ENCODE measurements around the gene ZNF526. TPM values are rescaled to one million over a fixed set of nuclear protein-coding genes. Genes with fewer than 3 reads are reported as not detected.

Gene ZNF526
- total and polyA plus RNA-seq, 2 donors (not counting 1 experiment from before 2014, with no cell fraction given) = 4.9 to 21.3 TPM

DNA sequence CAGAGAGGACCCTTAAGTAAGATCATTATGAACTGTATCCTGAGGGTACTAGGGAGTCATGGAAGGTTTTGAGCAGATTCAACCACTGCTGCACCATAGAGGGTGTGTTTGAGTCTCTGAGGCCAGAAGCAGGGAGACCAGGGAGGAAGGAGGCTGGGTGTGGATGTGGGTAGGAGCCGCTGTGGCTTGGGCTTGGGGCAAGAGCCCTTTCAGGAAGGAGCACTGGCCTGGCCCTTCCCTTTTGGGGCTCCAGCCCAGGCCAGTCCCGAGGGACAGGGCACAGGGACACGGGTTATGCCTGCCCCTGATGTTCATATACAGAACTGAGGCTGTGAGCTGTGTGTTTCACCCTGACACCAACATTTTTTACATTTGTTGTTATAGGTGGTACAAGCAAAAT is 56.2 kb downstream of the ZNF526 start:
- TF ChIP-seq, protein P1, sequence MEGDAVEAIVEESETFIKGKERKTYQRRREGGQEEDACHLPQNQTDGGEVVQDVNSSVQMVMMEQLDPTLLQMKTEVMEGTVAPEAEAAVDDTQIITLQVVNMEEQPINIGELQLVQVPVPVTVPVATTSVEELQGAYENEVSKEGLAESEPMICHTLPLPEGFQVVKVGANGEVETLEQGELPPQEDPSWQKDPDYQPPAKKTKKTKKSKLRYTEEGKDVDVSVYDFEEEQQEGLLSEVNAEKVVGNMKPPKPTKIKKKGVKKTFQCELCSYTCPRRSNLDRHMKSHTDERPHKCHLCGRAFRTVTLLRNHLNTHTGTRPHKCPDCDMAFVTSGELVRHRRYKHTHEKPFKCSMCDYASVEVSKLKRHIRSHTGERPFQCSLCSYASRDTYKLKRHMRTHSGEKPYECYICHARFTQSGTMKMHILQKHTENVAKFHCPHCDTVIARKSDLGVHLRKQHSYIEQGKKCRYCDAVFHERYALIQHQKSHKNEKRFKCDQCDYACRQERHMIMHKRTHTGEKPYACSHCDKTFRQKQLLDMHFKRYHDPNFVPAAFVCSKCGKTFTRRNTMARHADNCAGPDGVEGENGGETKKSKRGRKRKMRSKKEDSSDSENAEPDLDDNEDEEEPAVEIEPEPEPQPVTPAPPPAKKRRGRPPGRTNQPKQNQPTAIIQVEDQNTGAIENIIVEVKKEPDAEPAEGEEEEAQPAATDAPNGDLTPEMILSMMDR (IDR thresholded peaks at IDR 0.05) = no peak
- TF ChIP-seq EZH2 (IDR thresholded peaks at IDR 0.05; ENCODE audit: borderline replicate concordance, insufficient read depth, low read depth, low read length, poor library complexity, severe bottlenecking) = no peak
- no peak overlapping the region for H3K27ac ChIP-seq (ENCODE audit: low read length in 2 of 2)
- DNase-seq (no peak), ATAC-seq (ENCODE audit: low read depth) (no peak)
- intact Hi-C loops (cut with micrococcal nuclease) = no loop called here
- no peak overlapping the region for H3K4me2 ChIP-seq (replicated peaks; ENCODE audit: low read depth, low read length, poor library complexity, severe bottlenecking)
- no peaks in the 10 kb centered on the region for H3K27me3 ChIP-seq (replicated peaks in 1 of 4; ENCODE audit: control extremely low read depth in 1 of 4, control insufficient read depth in 3 of 4, insufficient read depth in 4 of 4, low read length in 3 of 4)
- H3K4me1 ChIP-seq (ENCODE audit: control insufficient read depth in 2 of 2, insufficient read depth in 2 of 2, low read length in 2 of 2) = peaks cover 17 to 30% of the 10 kb centered on the region in 2 donors
- ChIA-PET CTCF (no interaction called here), POLR2A (no interaction called here)
- H3K4me3 ChIP-seq (ENCODE audit: control extremely low read depth in 1 of 5, extremely low read depth in 1 of 5, insufficient read depth in 1 of 5, low read depth in 2 of 5, low read length in 4 of 5) = no peak overlapping the region
- Mint-ChIP-seq H3K9me3 (ENCODE audit: insufficient read depth) (no peaks in the 10 kb centered on the region), H3K27ac (no peak overlapping the region), H3K4me1 (peaks cover 42% of the 10 kb centered on the region), H3K4me3 (no peak overlapping the region), H3K27me3 (no peaks in the 10 kb centered on the region)
- peaks cover 7% of the 10 kb centered on the region for H4K20me1 ChIP-seq (ENCODE audit: control insufficient read depth, insufficient read depth, low read length, poor library complexity, severe bottlenecking)
- H2AFZ ChIP-seq (ENCODE audit: insufficient read depth, low read depth, low read length, poor library complexity, severe bottlenecking) = no peak overlapping the region
- H3K36me3 ChIP-seq (replicated peaks in 1 of 2; ENCODE audit: control extremely low read depth in 1 of 2, control insufficient read depth in 1 of 2, extremely low read depth in 1 of 2, insufficient read depth in 2 of 2, low read length in 1 of 2) = peaks cover 0 to 30% of the 10 kb centered on the region in 2 experiments
- no peak overlapping the region for H3K9ac ChIP-seq (ENCODE audit: low read length)
- H3K79me2 ChIP-seq (ENCODE audit: control insufficient read depth, insufficient read depth, low read length) = peaks cover 81% of the 10 kb centered on the region
- 61% methylated on average over 3 of the region's 3 CpGs for WGBS (ENCODE audit: insufficient coverage)
- H3K9me3 ChIP-seq (ENCODE audit: control extremely low read depth in 1 of 3, control insufficient read depth in 2 of 3, insufficient read depth in 1 of 3, low read length in 2 of 3) = no peaks in the 10 kb centered on the region

DNA sequence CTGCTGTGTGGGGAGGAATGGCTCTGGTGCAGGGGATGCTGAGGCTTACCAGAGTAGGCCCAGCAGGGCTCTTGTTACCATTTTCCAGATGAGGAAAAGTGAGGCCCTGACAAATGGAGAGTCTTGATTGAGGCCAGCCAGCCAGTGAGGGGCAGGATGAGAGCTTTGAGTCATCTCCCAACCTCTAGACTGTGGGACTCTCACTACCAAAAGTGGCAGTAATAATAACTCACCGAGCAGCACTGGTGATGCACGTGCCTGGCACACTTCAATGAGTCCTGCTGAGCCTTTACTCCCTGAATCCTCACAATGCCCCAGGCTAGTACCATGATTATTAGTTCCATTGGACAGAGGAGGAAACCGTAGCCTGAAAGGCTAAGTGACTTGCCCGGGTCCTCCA is 56.7 kb downstream of the ZNF526 start:
- TF ChIP-seq, protein P1 (IDR thresholded peaks at IDR 0.05) = no peak
- no peak for TF ChIP-seq EZH2 (IDR thresholded peaks at IDR 0.05; ENCODE audit: borderline replicate concordance, insufficient read depth, low read depth, low read length, poor library complexity, severe bottlenecking)
- Mint-ChIP-seq H3K4me1 (peaks cover 38% of the 10 kb centered on the region), H3K27ac (no peak overlapping the region), H3K4me3 (no peak overlapping the region), H3K27me3 (no peaks in the 10 kb centered on the region), H3K9me3 (ENCODE audit: insufficient read depth) (no peaks in the 10 kb centered on the region)
- H3K36me3 ChIP-seq (replicated peaks in 1 of 2; ENCODE audit: control extremely low read depth in 1 of 2, control insufficient read depth in 1 of 2, extremely low read depth in 1 of 2, insufficient read depth in 2 of 2, low read length in 1 of 2) = peaks cover 0 to 30% of the 10 kb centered on the region in 2 experiments
- H3K9me3 ChIP-seq (ENCODE audit: control extremely low read depth in 1 of 3, control insufficient read depth in 2 of 3, insufficient read depth in 1 of 3, low read length in 2 of 3) = no peaks in the 10 kb centered on the region
- no peaks in the 10 kb centered on the region for H3K27me3 ChIP-seq (replicated peaks in 1 of 4; ENCODE audit: control extremely low read depth in 1 of 4, control insufficient read depth in 3 of 4, insufficient read depth in 4 of 4, low read length in 3 of 4)
- H3K27ac ChIP-seq (ENCODE audit: low read length in 2 of 2) = no peak overlapping the region
- H3K79me2 ChIP-seq (ENCODE audit: control insufficient read depth, insufficient read depth, low read length) = peaks cover 76% of the 10 kb centered on the region
- H2AFZ ChIP-seq (ENCODE audit: insufficient read depth, low read depth, low read length, poor library complexity, severe bottlenecking) = no peak overlapping the region
- H3K9ac ChIP-seq (ENCODE audit: low read length) = no peak overlapping the region
- POLR2A ChIA-PET = no interaction called here
- no peak overlapping the region for H3K4me3 ChIP-seq (ENCODE audit: control extremely low read depth in 1 of 5, extremely low read depth in 1 of 5, insufficient read depth in 1 of 5, low read depth in 2 of 5, low read length in 4 of 5)
- ATAC-seq (ENCODE audit: low read depth) = no peak
- DNase-seq = no peak
- CTCF ChIA-PET = interaction anchor here (0.8 to 1.3 kb wide), 3 partner anchors 20 to 168 kb away, joined by 3 read pairs; no protein-coding TSS in a partner anchor
- 95% methylated on average over 2 of the region's 4 CpGs for WGBS (ENCODE audit: insufficient coverage)
- H3K4me2 ChIP-seq (replicated peaks; ENCODE audit: low read depth, low read length, poor library complexity, severe bottlenecking) = no peak overlapping the region
- peaks cover 20 to 30% of the 10 kb centered on the region in 2 donors for H3K4me1 ChIP-seq (ENCODE audit: control insufficient read depth in 2 of 2, insufficient read depth in 2 of 2, low read length in 2 of 2)
- intact Hi-C loops (cut with micrococcal nuclease) = no loop called here
- peaks cover 7% of the 10 kb centered on the region for H4K20me1 ChIP-seq (ENCODE audit: control insufficient read depth, insufficient read depth, low read length, poor library complexity, severe bottlenecking)

Other genes starting within 250 kb of the ZNF526 start
- 3.4 and 3.8 TPM in 2 replicates for gene ATP1A3, start 226.1 kb upstream of the ZNF526 start, total RNA-seq
- 0.62 and 1.2 TPM in 2 replicates for gene ATP1A3, start 226.1 kb upstream of the ZNF526 start, polyA plus RNA-seq
- gene GRIK5, start 150.1 kb upstream of the ZNF526 start, total RNA-seq = 0.27 TPM in 1 of 2 replicates, not detected in the other
- 0.09 and 0.33 TPM in 2 replicates for gene GRIK5, start 150.1 kb upstream of the ZNF526 start, polyA plus RNA-seq
- 27.4 and 28.4 TPM in 2 replicates for gene ZNF574, start 144.1 kb upstream of the ZNF526 start, total RNA-seq
- 21.0 and 29.1 TPM in 2 replicates for gene ZNF574, start 144.1 kb upstream of the ZNF526 start, polyA plus RNA-seq
- 145 and 152 TPM in 2 replicates for gene POU2F2, start 87.9 kb upstream of the ZNF526 start, total RNA-seq
- gene POU2F2, start 87.9 kb upstream of the ZNF526 start, polyA plus RNA-seq = 125 and 170 TPM in 2 replicates
- 52.8 and 59.5 TPM in 2 replicates for gene DEDD2, start 2.6 kb upstream of the ZNF526 start, total RNA-seq
- 74.2 and 90.6 TPM in 2 replicates for gene DEDD2, start 2.6 kb upstream of the ZNF526 start, polyA plus RNA-seq
- 36.8 and 42.0 TPM in 2 replicates for gene GSK3A, start 22.3 kb downstream of the ZNF526 start, total RNA-seq
- gene GSK3A, start 22.3 kb downstream of the ZNF526 start, polyA plus RNA-seq = 26.2 and 38.5 TPM in 2 replicates
- 48.6 and 62.1 TPM in 2 replicates for gene ERF, start 34.8 kb downstream of the ZNF526 start, total RNA-seq
- 51.5 and 96.4 TPM in 2 replicates for gene ERF, start 34.8 kb downstream of the ZNF526 start, polyA plus RNA-seq
- gene CIC, start 48.9 kb downstream of the ZNF526 start, total RNA-seq = 119 and 123 TPM in 2 replicates
- gene CIC, start 48.9 kb downstream of the ZNF526 start, polyA plus RNA-seq = 75.7 and 77.8 TPM in 2 replicates
- gene PRR19, start 81.8 kb downstream of the ZNF526 start, total RNA-seq = 0.41 and 0.54 TPM in 2 replicates
- gene PRR19, start 81.8 kb downstream of the ZNF526 start, polyA plus RNA-seq = 0.26 and 0.39 TPM in 2 replicates
- 13.6 and 15.9 TPM in 2 replicates for gene PAFAH1B3, start 82.3 kb downstream of the ZNF526 start, total RNA-seq
- 20.8 and 29.2 TPM in 2 replicates for gene PAFAH1B3, start 82.3 kb downstream of the ZNF526 start, polyA plus RNA-seq
- gene TMEM145, start 93.0 kb downstream of the ZNF526 start, total RNA-seq = not detected in 2 replicates
- gene TMEM145, start 93.0 kb downstream of the ZNF526 start, polyA plus RNA-seq = not detected in 2 replicates
- 26.5 and 26.6 TPM in 2 replicates for gene MEGF8, start 105.3 kb downstream of the ZNF526 start, total RNA-seq
- 8.2 and 8.8 TPM in 2 replicates for gene MEGF8, start 105.3 kb downstream of the ZNF526 start, polyA plus RNA-seq
- 4.0 and 4.1 TPM in 2 replicates for gene CNFN, start 170.0 kb downstream of the ZNF526 start, total RNA-seq
- 10.1 and 23.2 TPM in 2 replicates for gene CNFN, start 170.0 kb downstream of the ZNF526 start, polyA plus RNA-seq
- 46.2 and 46.9 TPM in 2 replicates for gene LIPE, start 207.1 kb downstream of the ZNF526 start, total RNA-seq
- gene LIPE, start 207.1 kb downstream of the ZNF526 start, polyA plus RNA-seq = 46.8 and 49.4 TPM in 2 replicates
- not detected in 2 replicates for gene CXCL17, start 222.6 kb downstream of the ZNF526 start, total RNA-seq
- not detected in 2 replicates for gene CXCL17, start 222.6 kb downstream of the ZNF526 start, polyA plus RNA-seq

All from B cell (primary cell).